NCI-H446 treated with DMSO at 0.1 percent for 48 hours (cell line): Measurements from ENCODE around the gene NUDT9.
"Not testable (repeated sequence)": the region's sequence is repeated elsewhere in the genome, so short reads cannot be mapped to it uniquely, and the experiment has no call there.

Experiments
- DNase-seq: peaks from one replicate; lab custom pipeline; 2025; lab: John Stamatoyannopoulos, UW

NUDT9 gene

DNA sequence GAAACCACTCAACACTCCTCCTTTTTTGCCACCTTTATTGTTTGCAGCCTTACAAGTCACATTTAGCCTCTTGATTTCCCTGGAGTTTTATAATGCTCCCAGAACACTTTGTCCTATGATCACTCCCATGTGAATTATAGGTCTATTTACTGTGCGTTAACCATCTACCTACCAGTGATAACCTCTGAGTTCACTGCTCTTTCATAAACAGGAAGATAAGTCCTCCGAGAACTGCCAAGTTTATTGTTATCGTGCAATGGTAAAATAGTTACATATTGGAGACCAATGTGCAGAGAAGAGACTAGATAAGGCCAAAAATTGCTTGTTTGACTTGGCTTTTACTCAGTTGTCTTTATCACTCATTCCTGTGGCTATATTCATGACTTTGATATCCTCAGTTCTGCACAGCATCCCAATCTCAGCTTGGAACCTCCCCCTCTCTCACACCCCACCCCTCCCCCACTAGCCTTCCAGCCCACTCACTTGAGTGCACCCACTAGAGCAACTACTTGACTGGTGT lies 12.9 kb upstream of the NUDT9 start:
- DNase-seq, result no peak

DNA sequence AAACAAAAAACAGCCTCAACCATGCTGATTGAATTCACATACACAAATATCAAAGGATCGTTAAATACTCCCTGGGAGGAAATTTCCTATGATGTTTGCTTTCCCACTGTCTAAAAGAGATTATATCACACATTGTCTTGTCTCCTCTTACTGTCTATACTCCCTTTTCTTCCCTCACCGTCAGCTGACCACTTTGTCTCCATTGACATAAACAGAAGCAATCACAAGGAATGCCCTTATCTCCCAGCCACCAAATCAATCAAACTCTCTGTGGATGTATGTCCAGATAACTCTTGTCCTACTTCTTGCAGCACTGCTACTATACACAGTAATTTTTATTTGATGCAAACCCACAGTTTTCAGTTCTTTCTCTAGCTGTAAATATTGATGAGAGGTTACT lies 12.2 kb upstream of the NUDT9 start:
- no peak for DNase-seq

DNA sequence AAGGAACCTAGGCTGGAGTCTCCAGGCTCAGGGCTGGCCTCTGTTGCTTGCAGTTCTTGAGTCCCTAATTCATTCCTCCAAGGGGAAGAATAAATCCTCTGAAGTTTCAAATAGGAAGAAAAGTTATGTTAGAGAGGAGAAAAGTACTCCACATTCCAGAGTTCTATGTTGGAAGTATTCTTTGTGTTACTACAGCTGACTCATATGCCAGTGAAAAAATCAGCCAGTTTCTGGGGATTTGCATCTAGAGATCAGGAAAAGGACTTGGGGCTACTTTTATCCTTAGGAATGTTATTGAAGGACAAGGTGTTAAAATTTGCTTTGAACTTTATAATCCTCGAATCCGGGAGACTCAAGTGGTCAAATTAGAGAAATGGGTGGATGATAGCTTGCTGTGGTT lies 11.7 kb upstream of the NUDT9 start:
- DNase-seq, result no peak

DNA sequence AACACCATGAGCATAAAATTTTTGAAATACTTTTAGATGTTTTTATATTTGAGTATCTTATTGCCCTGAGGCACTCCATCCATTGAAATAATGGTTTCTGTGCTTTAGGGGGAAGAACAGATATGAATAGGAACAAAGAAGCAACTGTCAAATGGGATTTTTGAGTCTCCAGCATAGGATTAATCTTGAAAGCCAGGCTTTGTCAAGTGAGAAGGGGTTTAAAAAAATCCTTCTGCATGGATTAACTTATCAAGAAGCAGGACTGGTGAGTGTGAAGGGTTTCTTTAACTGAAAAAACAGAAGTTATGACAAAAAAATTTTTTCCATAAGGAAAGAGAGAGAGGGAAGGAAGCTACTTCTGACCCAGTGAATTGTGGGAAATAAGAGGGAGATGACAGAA lies 7.6 kb upstream of the NUDT9 start:
- no peak for DNase-seq

DNA sequence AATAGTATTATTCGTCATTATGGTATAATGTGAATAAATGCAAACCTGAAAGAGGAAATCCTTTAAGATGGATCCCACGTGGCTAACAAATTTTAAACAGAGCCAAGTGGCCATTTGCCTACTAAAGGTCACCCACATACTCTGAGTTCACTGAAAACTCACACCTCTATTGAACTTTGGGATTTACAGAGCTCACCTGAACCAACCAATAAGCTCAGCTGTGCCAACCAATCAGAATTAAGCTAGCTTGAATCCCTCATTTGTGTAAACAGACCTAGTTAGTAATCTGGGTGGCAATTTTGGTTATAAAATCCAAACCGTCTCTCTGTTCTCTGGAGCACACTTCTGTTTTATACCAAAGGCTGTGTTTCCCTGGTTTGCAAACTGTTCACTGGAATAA lies 5.4 kb upstream of the NUDT9 start:
- DNase-seq, result no peak

DNA sequence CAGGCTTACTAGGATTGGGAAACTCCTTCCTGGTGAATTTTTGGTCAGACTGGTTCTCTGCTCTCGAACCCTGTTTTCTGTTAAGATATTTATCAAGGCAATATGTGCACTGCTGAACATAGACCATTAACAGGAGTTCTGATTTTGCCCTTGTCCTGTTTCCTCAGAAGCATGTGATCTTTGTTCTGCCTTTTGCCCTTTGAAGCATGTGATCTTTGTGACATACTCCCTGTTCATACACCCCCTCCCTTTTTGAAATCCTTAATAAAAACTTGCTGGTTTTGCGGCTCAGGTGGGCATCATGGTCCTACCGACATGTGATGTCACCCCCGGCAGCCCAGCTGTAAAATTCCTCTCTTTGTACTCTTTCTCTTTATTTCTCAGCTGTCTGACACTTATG lies 4.0 kb upstream of the NUDT9 start:
- not testable (repeated sequence) for DNase-seq

DNA sequence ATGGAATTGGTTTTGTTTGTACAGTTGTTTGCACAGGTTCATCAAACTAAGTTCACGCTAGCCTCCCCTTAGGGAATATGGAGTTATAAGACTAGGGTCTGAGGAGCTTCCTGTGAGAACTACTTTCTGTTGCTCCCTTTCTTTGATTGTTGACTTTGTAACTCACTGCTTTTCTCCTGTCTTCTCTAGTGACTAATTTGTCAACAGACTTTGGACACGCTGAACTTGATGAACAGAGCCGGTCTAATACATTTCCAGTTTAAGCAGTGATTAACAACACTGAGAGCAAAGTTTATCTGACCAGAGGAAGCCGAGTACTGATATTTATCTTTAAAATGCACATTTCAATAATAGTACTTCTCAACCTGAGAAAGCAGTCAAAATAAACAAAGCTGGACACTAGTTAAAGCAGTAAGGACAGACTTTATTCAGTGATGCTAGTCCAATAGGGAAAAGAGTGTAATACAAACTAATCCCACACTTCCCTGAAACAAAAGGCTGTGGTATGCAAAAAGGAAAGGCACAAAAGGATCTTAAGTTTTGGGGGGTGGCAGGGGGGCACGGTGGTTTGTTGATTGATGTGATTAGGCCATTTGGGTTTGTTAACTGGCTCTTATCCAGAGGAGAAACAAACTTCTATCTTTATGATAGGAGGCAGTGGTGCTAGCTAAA lies 2.7 kb upstream of the NUDT9 start:
- no peak for DNase-seq

DNA sequence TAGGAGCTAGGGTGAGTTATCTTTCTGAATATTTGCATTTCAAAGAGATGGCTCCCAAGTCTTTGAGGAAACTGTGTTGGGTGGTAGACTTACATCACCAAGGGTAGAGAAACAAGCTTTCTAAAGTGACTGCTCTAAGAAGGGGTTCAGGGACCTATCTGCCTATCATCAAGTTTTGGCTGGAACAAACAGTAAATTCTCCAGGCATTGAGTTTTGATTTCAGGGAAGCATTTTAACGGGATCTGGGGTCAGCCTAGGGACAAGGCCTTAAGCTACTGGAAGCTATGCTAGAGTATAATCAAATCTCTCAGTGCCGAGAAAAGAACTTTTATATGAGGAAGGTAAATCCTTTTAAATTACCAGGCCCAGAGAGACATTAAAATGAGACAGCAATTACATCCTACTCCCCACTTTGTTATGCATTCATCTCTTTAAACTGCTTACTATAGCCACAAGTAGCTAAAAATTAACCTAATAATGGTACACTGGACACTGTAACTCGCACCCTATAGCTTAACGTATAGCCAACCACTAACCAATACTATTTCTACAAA lies 2.0 kb upstream of the NUDT9 start:
- DNase-seq, result no peak

DNA sequence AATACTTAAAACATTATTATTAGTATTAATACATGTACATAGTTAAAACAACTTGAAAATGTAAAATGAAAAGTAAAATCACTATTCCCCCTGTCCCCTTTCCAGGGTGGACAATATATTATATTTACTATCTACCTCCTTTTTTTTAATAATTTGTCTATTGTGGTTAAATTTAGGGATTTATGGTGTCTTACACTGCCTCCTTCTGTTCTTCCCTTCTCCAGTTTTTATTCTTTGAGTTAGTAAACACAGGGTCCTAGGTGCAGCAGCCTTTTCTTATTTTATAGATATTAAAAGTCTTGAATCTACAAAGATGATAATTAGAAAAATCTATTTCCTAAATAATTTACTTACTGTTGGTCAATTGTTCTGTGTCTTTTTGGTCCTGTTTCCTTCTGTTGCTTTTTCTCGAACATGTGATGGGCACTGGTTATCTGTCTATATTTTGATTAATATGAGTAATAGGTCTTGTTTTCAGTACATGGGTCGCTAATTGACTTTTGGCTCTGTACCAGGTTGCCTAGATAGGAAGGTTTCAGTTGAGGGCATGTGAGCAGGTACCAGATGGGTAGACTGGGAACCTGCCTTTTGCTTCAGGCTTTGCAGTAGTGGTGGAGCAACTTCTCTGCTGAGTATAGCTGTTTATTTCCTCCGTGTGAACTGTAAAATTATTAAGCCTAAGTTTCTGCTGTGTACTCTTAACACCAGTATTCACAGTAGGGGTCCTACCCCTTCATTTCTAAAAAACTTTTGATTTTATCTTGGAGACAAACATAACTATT lies 1.1 kb downstream of the NUDT9 start:
- peak; percentile 2 for DNase-seq

DNA sequence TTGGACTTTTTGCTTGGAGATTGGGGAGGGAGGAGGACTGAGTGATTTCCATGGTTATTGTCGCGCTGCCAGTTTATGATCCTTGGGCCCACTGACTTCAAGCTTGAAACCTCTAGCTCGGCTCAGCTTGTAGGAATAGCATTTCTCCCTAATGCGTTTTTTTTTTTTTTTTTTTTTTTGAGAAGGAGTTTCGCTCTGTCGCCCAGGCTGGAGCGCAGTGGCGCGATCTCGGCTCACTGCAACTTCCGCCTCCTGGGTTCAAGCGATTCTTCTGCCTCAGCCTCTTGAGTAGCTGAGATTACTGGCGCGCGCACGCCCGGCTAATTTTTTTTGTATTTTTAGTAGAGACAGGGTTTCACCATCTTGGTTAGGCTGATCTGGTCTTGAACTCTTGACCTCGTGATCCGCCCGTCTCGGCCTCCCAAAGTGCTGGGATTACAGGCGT lies 1.7 kb downstream of the NUDT9 start:
- peak; percentile 3 for DNase-seq

DNA sequence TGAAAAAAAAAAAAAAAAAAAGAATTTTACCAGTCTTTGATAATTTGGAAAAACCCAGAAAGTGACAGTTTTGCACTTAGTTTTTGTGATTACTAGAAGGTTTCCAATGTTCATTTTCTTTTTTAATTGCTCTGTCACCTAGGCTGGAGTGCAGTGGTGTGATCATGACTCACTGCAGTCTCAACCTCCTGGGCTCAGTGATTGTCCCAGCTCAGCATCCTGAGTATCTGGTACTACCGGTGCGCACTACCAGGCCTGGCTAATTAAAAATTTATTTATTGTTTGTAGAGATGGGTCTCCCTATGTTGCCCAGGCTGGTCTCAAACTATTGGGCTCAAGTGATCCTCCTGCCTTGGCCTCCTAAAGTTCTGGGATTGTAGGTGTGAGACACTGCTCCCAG lies 3.3 kb downstream of the NUDT9 start:
- DNase-seq, result no peak

DNA sequence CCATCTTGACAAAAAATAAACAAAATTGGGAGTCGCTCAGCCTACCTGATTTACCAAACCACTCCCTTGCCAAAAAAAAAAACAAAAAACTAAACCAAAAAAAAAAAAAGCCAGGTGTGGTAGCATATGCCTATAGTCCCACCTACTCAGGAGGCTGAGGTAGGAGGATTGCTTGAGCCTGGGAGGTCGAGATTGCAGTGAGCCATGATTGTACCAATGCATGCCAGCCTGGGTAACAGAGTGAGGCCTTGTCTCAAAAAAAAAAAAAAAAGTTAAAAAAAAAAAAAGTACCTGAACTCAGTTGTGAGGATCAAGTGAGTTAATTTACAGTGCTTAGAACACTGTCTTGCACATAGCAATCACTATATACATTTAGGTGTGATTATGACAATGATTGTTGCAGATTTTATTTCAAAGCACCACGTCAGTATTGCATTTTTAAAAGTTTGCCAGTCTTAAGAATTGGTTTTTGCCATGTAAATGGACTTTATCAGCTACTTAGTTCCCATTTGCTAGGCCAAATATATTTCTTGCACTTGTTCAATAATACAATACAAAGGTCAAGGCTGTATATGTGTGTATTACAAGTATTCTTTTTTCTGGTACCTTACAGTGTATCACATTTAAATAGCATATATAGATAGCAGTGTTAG lies 4.6 kb downstream of the NUDT9 start:
- no peak for DNase-seq

DNA sequence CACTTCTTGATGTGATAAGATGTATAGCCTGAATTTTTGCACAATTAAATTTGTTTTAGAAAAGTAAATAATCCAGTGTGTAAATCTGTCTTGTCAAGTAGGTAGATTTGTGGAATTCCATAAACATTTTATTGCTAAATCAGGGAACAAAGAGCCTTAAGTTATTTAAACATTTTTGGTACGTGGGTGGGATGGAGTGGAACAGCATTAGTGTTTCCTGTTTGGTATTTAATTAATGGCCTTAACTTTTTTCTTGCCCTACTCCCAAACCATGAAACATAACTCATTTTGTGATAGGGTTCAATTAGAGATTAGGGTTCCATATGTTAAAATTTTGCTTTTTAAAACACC lies 5.1 kb downstream of the NUDT9 start:
- DNase-seq, result no peak

DNA sequence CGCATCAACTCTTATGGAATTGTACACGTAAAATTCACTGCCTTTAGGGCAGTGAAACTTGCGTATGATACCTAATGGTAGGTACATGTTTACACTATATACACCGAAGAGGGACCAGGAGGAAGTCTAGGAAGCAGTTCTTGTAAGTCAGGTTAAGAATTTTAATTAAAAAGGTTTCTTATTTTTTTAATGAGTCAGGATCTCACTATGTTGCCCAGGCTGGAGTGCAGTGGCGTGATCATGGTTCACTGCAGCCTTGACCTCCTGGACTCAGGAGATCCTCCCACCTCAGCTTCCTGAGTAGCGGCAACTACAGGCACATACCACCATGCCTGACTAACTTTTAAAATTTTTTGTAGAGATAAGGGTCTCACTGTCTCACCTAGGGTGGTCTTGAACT lies 6.6 kb downstream of the NUDT9 start:
- no peak for DNase-seq

DNA sequence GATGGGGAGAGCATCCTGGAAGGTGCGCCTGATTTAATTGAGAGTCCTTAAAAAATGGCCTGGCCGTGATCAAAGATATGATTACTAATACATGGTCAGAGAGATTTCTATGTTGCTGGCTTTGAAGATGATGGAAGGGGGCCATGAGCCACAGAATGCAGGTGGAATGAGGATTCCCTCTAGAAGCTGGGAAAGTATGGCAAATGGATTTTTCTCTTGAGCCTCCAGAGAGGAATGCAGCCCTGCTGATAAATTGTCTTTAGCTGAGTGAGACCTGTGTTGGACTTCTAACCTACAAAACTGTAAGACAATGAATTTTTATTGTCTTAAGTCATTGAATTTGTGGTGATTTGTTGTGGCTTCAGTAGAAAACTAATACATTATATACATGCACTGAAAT lies 7.7 kb downstream of the NUDT9 start:
- DNase-seq, result no peak

DNA sequence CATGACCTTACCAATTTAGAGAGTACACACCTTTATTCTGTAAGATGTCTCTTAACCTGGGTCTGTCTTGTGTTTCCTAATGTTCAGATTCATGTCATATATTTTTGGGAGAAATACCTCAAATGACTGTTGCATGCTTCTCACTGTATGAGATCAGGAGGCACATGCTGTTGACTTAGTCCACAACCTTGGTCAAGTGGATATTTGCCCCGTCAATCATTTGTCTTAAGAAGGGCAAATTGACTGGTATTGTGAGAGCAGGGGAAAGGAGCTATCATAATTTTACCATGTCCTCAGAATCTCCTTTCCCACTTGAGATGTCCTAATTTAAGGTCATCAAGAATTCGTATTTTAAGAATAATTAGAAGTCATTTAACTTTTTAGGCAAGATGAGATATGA lies 11.0 kb downstream of the NUDT9 start:
- DNase-seq, result no peak

DNA sequence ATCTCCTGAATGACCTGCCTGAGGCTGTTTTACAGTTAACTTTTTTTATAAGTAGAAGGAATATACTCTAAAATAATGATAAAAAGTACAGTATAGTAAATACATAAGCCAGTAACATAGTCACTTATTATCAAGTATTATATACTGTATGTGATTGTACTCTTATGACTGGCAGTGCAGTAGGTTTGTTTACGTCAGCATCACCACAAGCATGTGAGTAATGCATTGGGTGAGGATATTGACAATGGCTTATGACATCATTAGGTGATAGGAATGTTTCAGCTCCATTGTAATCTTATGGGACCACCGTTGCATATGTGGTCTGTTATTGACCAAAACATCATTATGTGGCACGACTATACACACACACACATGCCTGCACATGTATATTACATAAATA lies 20.5 kb downstream of the NUDT9 start:
- DNase-seq, result no peak

DNA sequence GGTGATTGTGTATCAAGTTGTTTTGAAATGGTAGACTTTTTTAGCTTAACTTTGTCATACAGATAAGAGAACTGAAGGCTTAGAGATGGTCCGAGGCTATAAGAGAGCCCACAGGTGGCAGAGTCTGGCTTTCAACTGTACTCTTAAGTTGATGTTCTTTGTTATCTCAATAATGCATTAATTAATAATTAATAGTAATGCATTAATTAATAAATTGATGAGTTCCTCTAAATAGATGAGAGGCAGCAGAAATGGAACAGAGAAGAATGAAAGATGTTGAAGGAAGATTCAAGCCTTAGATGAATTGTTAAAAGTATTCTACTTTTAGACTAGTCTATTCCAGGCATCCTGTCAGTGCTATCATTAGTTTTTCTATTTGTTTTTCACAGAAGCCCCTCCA lies 22.4 kb downstream of the NUDT9 start:
- no peak for DNase-seq

DNA sequence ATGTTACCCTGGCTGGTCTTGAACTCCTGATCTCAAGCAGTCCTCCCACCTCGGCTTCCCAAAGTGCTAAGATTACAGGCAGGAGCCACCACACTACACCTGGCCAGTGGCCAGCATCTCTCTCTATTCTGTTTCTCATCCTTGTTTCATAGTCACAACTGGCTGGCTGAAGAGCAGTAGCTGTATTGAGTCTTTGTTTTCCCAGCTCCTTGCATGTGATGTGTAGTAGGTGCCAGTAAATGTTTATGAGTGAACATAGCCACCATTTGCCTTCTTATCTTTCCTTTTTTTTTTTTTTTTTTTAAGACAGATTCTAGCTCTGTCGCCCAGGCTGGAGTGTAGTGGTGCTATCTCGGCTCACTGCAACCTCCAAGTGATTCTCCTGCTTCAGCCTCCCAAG lies 23.6 kb downstream of the NUDT9 start:
- no peak for DNase-seq

DNA sequence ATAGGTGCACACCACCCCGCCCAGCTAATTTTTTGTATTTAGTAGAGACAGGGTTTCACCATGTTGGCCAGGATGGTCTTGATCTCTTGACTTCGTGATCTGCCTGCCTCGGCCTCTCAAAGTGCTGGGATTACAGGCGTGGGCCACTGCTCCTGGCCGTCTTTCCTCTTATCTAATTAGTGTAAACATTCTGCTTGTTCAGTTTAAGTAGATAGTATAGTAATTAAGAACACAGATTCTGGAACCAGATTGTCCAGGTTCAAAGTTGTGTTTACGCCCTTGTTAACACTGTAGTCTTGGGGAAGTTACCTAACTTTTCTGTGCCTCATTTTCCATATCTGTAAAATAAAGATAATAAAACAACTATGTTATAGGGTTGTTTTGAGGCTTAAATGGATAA lies 24.0 kb downstream of the NUDT9 start:
- not testable (repeated sequence) for DNase-seq

DNA sequence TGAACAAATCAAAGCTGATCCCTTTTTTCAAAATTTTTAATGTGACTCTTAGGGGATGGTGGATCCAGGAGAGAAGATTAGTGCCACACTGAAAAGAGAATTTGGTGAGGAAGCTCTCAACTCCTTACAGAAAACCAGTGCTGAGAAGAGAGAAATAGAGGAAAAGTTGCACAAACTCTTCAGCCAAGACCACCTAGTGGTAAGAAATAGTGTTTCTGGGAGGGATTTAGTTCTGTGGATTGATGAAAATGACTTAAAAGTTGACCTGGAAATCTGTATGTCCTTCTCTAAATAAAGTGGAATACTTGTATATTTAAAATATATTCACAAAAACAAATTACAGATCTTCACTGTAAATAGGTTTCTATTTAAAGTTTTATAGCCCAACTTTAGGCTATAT lies 29.2 kb downstream of the NUDT9 start:
- DNase-seq, result no peak

DNA sequence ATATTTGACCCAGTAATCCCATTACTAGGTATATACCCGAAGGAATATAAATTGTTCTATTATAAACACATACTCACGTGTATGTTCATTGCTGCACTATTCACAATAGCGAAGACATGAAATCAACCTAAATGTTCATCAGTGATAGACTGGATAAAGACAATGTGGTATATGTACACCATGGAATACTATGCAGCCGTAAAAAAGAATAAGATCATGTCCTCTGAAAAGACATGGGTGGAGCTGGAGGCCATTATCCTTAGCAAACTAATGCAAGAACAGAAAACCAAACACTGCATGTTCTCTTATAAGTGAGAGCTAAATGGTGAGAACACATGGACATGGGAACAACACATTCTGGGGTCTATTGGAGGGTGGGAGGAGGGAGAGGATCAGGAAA lies 36.5 kb downstream of the NUDT9 start:
- no peak for DNase-seq

DNA sequence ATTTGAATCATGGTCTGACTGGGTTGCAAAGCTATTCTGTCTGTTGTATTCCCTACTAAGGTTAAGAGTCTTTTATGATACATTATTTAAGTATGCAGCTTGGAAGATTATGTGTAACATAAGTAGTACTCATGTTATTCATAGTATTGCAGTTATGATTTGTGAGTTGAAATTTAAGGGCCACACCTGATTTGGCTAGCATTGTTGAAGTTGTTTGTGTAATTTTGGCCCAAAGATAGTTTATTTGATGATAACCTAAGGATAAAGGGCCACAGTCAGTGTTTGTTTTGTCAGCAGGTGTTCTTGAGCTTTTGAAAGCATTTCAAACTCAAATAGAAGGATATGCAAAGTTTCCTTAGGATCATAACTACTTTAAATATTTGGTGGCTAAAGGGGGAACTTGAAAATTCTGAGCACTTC lies 38.9 kb downstream of the NUDT9 start:
- no peak for DNase-seq
